ENCODE measurements around the gene C1QA. TPM values are rescaled to one million over a fixed set of nuclear protein-coding genes. Genes with fewer than 3 reads are reported as not detected.

The C1QA gene
- total RNA-seq, 6 experiments from 2014 or later: not detected

GRCh38 chr1:22598736-22599135, 37.7 kb upstream of the C1QA start:
- no peak overlapping the region for H3K4me3 Mint-ChIP-seq
- peaks cover 34% of the 10 kb centered on the region for H3K27me3 Mint-ChIP-seq (ENCODE audit: insufficient read depth)
- no peaks in the 10 kb centered on the region for H3K9me3 Mint-ChIP-seq
- no peak for DNase-seq
- H3K4me1 Mint-ChIP-seq (ENCODE audit: low read depth): no peaks in the 10 kb centered on the region
- H3K36me3 Mint-ChIP-seq (ENCODE audit: low read depth): no peaks in the 10 kb centered on the region
- TF ChIP-seq CTCF (IDR thresholded peaks at IDR 0.05): no peak
- H3K27ac Mint-ChIP-seq: no peak overlapping the region

DNA sequence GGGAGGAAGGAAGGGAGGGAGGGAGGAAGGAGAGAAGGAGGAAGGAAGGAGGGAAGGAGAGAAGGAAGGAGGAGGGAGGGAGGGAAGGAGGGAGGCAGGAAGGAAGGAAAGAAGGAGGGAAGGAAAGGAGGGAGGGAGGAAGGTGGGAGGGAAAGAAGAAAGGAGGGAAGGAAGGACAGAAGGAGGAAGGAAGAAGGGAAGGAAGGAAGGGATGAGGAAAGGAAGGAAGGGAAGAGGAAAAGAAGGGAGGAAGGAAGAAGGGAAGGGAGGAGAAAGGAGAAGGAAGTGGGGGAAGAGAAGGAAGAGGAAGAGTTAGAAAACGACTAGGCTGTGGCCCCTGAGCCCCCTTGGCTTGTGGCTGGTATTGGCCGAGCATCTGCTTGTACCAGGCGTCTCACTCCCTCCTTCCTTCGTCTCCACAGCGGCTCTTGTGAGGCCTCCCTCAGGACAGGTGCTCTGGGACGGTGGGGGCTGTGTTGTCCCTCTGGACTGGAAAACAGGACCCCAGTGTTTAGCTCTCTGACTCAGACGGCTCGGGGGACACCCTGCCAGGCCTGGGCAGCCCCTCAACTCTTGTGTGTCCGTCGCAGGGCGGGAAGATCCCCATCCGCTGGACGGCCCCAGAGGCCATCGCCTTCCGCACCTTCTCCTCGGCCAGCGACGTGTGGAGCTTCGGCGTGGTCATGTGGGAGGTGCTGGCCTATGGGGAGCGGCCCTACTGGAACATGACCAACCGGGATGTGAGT, 36.2 kb upstream of the C1QA start:
- no peaks in the 10 kb centered on the region for H3K4me1 Mint-ChIP-seq (ENCODE audit: low read depth)
- no peak for TF ChIP-seq CTCF (IDR thresholded peaks at IDR 0.05)
- H3K27ac Mint-ChIP-seq: no peak overlapping the region

DNA sequence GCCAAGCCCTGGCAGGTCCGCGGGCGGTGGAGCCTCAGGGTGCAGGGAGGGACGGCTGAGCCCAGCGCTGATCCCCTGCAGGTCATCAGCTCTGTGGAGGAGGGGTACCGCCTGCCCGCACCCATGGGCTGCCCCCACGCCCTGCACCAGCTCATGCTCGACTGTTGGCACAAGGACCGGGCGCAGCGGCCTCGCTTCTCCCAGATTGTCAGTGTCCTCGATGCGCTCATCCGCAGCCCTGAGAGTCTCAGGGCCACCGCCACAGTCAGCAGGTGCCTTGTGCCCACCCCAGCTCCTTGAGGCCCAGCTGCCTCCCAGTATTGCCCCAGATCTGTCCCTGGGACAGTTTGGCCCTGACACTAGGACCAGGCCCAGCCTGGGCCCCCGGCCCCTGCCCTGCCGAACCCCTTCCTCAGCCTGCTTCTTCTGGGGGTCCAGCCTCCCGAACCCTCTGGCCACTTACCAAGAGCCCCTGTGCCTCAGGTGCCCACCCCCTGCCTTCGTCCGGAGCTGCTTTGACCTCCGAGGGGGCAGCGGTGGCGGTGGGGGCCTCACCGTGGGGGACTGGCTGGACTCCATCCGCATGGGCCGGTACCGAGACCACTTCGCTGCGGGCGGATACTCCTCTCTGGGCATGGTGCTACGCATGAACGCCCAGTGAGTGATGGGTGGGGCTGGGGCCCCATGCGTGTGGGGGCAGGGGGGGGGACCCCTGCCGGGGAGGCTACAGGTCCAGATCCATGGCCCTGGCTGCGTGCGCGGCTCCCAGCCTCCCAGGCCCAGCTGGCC, 35.4 kb upstream of the C1QA start:
- no peak for TF ChIP-seq CTCF (IDR thresholded peaks at IDR 0.05)
- Mint-ChIP-seq H3K36me3 (ENCODE audit: low read depth) (no peaks in the 10 kb centered on the region), H3K4me3 (no peak overlapping the region), H3K27ac (no peak overlapping the region), H3K4me1 (ENCODE audit: low read depth) (no peaks in the 10 kb centered on the region), H3K9me3 (no peaks in the 10 kb centered on the region), H3K27me3 (ENCODE audit: insufficient read depth) (peaks cover 28% of the 10 kb centered on the region)
- no peak for DNase-seq

More for the DNA sequence above, 36.2 kb upstream of the C1QA start:
- DNase-seq: no peak
- no peaks in the 10 kb centered on the region for H3K9me3 Mint-ChIP-seq
- no peaks in the 10 kb centered on the region for H3K36me3 Mint-ChIP-seq (ENCODE audit: low read depth)
- peaks cover 33% of the 10 kb centered on the region for H3K27me3 Mint-ChIP-seq (ENCODE audit: insufficient read depth)
- H3K4me3 Mint-ChIP-seq: no peak overlapping the region

DNA sequence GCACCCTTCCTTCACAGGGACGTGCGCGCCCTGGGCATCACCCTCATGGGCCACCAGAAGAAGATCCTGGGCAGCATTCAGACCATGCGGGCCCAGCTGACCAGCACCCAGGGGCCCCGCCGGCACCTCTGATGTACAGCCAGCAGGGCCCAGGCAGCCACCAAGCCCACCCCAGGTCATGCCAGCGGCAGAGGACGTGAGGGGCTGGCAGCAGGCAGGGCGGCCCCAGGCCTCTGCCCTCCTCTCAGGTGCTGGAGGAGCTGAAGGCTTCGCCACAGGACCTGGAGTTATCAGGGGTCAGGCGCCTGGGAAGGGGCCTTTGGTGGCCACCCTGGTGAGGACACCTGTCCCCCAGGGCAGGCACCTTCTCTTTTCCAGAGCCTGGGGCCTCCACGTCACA, 34.8 kb upstream of the C1QA start:
- no peak for DNase-seq
- TF ChIP-seq CTCF (IDR thresholded peaks at IDR 0.05): no peak
- H3K4me1 Mint-ChIP-seq (ENCODE audit: low read depth): no peaks in the 10 kb centered on the region
- no peaks in the 10 kb centered on the region for H3K9me3 Mint-ChIP-seq
- no peak overlapping the region for H3K4me3 Mint-ChIP-seq
- H3K27me3 Mint-ChIP-seq (ENCODE audit: insufficient read depth): peaks cover 32% of the 10 kb centered on the region
- no peaks in the 10 kb centered on the region for H3K36me3 Mint-ChIP-seq (ENCODE audit: low read depth)
- no peak overlapping the region for H3K27ac Mint-ChIP-seq

DNA sequence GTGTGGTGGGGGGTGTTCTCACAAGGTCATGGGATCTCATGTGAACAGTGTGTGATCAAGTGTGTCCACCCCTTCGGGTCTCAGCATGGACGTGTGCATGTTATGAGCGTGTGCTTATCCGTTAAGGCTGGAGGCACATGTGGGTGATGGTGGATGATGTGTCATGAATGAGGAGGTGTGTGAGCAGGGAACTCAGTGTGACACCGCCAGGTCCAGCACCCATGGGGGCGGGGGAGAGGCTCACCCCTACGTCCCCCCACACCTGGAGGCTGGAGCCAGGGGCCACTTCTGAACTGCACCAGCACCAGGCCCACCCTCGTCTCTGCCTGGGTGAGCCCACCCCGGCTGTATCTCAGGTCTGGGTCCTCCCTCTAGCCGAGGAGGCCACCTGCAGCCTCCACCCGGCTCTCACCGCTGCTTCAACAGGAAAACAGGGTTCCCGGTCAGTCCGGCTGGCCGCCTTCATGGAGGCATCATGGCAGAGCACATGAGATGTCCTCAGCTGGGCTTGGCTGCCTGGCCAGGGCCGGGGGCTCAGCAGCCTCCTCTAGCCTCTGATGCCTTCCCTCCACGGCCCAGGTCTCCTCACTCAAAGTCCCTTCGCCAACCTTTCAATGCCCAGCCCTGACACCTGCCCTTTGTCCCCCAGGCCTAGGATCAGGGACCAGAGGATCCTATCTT, 34.2 kb upstream of the C1QA start:
- TF ChIP-seq CTCF (IDR thresholded peaks at IDR 0.05): no peak
- H3K9me3 Mint-ChIP-seq: no peaks in the 10 kb centered on the region
- H3K27me3 Mint-ChIP-seq (ENCODE audit: insufficient read depth): peaks cover 26% of the 10 kb centered on the region
- no peak overlapping the region for H3K4me3 Mint-ChIP-seq
- H3K36me3 Mint-ChIP-seq (ENCODE audit: low read depth): no peaks in the 10 kb centered on the region
- H3K4me1 Mint-ChIP-seq (ENCODE audit: low read depth): no peaks in the 10 kb centered on the region
- no peak overlapping the region for H3K27ac Mint-ChIP-seq
- DNase-seq: no peak

Data from HFFc6 (cell line).